Putamen (tissue), 1 donor: ENCODE results near the gene RTBDN.
A peak's percentile ranks its signal among the peaks of the same experiment; 100 is the strongest.

Experiments used
- DNase-seq: peaks from one replicate; pipeline ENCODE4 v3.0.0-alpha.2; 2016; ENCODE audit warnings: low spot score

RTBDN gene

GRCh38 chr19:12792051-12792852 lies 42.1 kb downstream of the RTBDN start:
- no peak for DNase-seq

- peak; percentile 98 for DNase-seq
These were observed 42.9 kb downstream of the RTBDN start, which contains the start of gene JUNB for GRCh38 chr19:12791345-12792050. Gene JUNB (plus strand): TSS chr19:12791486. CDS start chr19:12791772, 286 bp downstream.

DNA sequence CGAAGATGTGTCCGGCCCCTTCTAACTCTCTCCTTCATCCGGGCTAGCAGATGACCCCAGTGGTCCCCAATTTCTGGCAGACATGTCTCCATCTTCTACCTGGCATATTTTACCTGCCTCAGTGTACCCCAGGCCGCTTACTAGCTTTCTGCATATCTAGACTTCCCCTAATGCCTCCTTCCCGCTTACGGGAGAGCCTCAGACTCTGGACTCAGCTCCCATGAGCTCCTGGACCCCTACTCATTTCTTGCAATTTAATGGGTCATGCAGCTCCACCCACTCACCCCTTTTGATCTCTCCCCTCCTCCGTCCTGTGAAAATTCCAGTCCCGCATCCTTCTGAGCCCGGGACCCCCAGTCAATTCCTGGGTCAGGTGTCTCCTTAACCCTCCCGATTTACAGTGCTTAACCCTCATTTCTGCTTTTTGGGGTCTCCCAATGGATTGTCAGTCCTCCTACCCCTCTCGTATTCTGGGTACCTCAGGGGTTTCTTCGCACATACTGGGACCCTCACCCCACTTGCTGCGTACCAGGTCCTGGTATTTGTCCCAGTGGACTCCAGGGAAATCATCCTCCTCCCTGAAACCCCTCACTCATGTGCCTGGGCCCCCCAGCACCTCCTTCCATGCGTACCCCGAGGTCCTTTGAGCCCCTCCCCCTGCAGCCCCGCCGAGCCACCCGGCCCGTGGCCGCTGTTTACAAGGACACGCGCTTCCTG lies 43.6 kb downstream of the RTBDN start:
- DNase-seq: no peak

DNA sequence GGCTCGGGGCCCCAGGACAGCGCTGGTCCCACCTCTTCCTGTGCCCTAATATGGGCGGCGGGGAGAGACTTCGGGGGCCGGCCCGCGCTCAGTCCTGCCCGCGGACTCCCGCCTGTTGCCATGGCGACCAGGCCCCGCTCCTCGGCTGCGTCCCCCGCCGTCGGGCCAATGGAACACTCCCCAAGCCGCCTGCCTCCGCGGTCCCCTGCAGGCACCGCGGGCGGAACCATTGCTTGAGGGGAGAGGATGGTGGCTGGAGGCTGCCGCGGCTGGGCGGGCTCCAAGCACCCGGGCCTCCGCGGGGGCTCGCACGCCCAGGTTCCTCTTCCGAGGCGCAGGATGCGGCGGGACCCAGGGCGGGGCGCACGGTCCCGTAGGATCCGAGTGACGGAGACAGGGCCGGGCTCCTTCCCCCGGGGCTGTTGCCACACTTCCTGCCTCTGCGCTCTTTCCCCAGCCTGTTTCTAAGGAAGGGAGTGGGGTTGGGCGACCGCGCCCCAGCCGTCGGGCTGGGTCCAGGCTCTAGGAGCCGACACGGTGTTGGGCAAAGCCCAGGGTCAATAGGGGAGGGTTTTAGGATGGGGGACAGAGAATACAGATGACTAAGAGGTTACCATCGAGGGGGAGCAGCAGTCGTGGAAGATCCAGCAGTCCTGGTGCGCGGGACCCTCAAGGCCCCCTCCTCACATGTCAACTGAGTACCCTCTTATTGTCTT lies 44.3 kb downstream of the RTBDN start:
- peak; percentile 95 for DNase-seq

DNA sequence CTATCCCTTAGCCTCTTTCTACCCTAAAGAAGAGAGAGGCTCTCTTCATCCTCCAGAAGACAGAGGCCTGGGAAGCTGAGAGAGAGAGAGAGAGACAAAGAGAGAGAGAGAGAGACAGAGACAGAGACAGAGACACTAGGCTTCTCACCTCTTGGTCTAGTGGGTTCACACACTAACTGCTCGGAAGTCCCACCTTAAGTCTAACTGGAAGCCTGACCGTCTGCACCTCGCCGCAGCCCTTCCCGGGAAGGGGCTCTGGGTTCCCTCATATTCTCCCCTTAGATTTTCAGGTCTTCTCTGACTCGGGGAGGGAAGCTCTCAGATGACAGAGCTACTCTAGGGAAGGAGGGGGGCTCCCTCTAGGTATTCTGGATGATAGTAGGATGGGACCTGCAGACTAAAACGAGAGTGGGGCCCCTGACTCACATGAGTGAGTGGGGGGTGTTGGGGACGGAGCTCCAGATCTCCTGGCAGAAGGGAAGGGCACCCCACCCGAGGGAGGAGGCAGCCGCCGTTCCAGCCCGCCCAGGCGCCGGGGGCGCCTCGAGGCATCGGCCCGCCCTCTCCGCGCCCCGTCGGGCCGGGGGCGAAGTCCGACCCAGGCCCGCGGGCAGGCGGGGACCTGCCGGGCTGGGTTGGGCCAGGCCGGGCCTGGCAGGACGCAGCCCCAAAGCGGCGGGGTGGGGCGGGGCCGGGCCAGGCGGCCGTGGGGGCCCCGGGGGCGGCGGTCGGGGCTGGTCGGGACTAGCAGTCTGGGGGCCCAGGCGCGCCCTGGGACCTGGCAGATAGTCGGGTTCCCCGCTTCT lies 45.1 kb downstream of the RTBDN start:
- no peak for DNase-seq

DNA sequence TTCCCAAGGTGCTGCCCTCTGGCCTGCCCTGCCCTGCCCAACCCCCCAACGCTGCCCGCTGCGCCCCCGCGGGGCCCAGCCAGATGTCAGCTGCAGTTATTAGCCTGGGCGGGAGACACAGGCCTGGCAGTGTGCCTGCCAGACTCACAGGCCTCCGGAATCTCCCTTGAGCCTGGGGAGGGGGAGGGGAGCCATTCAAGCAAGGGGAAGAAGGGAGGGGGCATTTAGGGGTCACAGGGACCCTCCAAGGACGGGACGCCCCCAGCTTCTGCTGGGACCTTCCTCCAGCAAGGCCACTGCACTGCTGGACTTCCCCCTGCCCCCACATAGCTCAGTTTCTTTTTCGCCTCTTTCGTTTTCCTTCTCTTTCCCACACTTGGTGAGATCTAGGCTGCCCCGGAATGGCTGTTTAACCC lies 45.7 kb downstream of the RTBDN start:
- DNase-seq: no peak

DNA sequence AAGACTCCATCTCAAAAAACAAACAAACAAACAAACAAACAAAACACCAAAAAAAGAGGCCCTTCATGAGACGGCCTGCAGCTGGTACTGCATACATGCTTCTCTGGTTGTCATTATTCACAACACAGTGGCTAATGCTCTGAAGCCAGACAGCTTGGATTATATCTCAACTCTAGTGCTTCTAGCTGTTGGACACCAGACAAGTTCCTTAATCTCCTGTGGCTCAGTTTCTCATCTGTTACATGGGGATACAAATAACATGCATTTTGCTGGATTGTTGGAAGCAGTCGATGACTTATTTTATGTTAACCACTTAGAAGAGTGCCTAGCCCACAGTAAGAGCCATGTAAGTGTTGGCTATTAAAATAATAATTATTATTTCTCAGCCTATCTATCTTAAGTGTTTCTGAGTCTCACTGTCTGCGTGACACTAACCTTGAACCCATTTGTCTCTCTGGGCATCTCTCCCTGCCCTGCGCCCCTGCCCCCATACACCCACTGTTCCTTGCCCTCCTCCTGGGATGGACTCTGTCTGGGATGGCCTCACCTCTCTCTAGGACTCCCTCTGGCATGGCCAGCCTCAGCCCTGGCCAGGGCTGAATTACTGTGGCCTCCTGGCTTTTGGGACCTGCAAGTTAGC lies 46.2 kb downstream of the RTBDN start:
- DNase-seq: no peak

- no peak for DNase-seq
These were observed 46.9 kb downstream of the RTBDN start for GRCh38 chr19:12787458-12787857.

- DNase-seq: no peak
These were observed 47.4 kb downstream of the RTBDN start for GRCh38 chr19:12786952-12787351.

GRCh38 chr19:12786141-12786870 lies 48.1 kb downstream of the RTBDN start:
- DNase-seq: no peak

DNA sequence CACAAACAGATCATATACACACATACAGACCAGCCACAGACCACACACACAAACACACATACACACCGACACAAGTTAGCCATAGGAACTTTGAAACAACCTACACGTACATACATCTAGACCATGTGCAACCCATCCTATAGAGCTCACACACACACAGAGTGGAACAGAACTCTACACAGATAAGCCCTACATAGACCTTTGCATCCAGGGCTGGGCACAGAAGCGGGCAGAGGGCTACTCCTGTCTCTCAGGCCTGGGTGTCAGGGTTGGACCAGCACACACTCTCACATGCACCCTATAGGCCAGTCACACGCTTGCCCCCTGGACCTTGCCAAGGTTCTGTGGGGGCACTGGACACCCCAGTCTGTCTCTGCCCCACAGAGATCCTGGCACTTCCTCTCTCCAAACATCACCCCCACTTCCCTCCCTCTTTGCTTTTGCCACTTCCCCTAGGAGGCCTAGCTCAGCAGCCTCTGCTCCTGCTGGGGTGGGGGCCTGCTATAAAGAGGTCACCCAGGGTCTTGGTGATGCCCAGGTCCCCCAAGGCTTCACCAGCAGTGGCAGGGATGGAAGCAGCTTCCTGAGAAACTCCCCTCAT lies 48.8 kb downstream of the RTBDN start:
- no peak for DNase-seq

DNA sequence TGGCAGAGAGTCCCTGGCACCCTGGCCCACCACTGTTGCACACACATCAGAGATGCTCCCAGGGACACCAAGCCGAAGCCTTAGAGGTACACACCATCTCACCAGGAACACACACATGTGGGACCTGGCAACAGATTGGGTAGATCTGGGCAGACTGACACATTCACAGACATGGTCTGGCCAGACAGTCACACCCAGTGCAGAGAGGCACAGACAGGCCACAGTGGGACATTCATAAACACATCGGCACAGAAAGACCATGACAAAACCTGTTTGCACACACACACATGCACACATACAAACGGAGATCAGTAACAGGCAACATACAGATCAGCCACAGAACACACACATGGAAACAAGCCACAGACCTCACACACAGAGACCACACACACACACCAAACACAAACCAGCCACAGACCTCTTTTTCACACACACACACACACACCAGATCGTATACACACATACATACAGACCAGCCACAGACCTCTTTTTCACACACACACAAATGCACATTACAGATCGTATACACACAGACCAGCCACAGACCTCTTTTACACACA lies 49.4 kb downstream of the RTBDN start:
- no peak for DNase-seq

- no peak for DNase-seq
These were observed 49.9 kb downstream of the RTBDN start for GRCh38 chr19:12784394-12784870.

- DNase-seq: no peak
These were observed 50.5 kb downstream of the RTBDN start for GRCh38 chr19:12783849-12784393.

GRCh38 chr19:12783291-12783848 lies 51.0 kb downstream of the RTBDN start:
- DNase-seq: no peak

- peak; percentile 93 for DNase-seq
These were observed 51.7 kb downstream of the RTBDN start for GRCh38 chr19:12782424-12783290.

- no peak for DNase-seq
These were observed 52.3 kb downstream of the RTBDN start for GRCh38 chr19:12782174-12782423.
